CD14-positive monocyte (primary cell): ENCODE data around the gene SCNN1B. TPM values are rescaled to one million over a fixed set of nuclear protein-coding genes. Genes with fewer than 3 reads are reported as not detected.

Experiments
- DNase-seq, 3 donors: peaks; one replicate each; pipeline ENCODE4 v3.0.0-alpha.2; 2011 to 2022
- H2AFZ ChIP-seq: 2 replicates; pipeline ENCODE4 v1.6.0; 2012; ENCODE audit warnings: mild to moderate bottlenecking, low read depth, low read length, inconsistent platforms; ENCODE audit not compliant: insufficient read depth, poor library complexity, severe bottlenecking
- H3K27ac ChIP-seq, 2 donors: 1 replicate in 1 of 2; 2 replicates in 1 of 2; pipeline ENCODE4 v1.5.1; 2012 to 2013; ENCODE audit warnings: low read length in 2 of 2, control low read depth in 1 of 2, inconsistent platforms in 1 of 2, low read depth in 1 of 2, mild to moderate bottlenecking in 1 of 2
- H3K27me3 ChIP-seq, 2 donors: one replicate each; pipeline versions ENCODE4 v1.6.0 to v1.6.1; 2011 to 2013; ENCODE audit warnings: low read length in 2 of 2; ENCODE audit not compliant: control insufficient read depth in 2 of 2, insufficient read depth in 2 of 2
- H3K36me3 ChIP-seq, 2 donors: replicated peaks in 1 of 2; 1 replicate in 1 of 2; 2 replicates in 1 of 2; pipeline versions ENCODE4 v1.5.1 to v1.6.1; 2012 to 2013; ENCODE audit warnings: low read length in 2 of 2, control low read depth in 1 of 2, inconsistent platforms in 1 of 2, mild to moderate bottlenecking in 1 of 2; ENCODE audit not compliant: insufficient read depth in 2 of 2, control insufficient read depth in 1 of 2
- H3K4me1 ChIP-seq, 2 donors: 1 replicate in 1 of 2; 2 replicates in 1 of 2; pipeline versions ENCODE4 v1.5.1 to v1.6.1; 2012 to 2013; ENCODE audit warnings: low read length in 2 of 2, control low read depth in 1 of 2, inconsistent platforms in 1 of 2, mild to moderate bottlenecking in 1 of 2, moderate library complexity in 1 of 2; ENCODE audit not compliant: insufficient read depth in 2 of 2, control insufficient read depth in 1 of 2
- H3K4me2 ChIP-seq: replicated peaks from 2 replicates; pipeline ENCODE3; 2012; ENCODE audit warnings: low read length, moderate library complexity, mild to moderate bottlenecking; ENCODE audit not compliant: poor library complexity, severe bottlenecking; ENCODE audit errors: extremely low read depth
- H3K4me3 ChIP-seq, 3 experiments: fragments of 200-600 bp in 1 of 3; sonication (generic) in 1 of 3; replicated peaks in 1 of 3; 1 replicate in 2 of 3; 2 replicates in 1 of 3; pipeline ENCODE4 v1.5.1; 2011 to 2013; ENCODE audit warnings: low read length in 3 of 3, mild to moderate bottlenecking in 3 of 3, control low read depth in 2 of 3, low read depth in 2 of 3, inconsistent platforms in 1 of 3, moderate library complexity in 1 of 3
- H3K79me2 ChIP-seq: 2 replicates; pipeline ENCODE4 v1.6.0; 2012; ENCODE audit warnings: mild to moderate bottlenecking, control low read depth, inconsistent platforms, low read length, moderate library complexity; ENCODE audit not compliant: insufficient read depth
- H3K9ac ChIP-seq: 2 replicates; pipeline ENCODE4 v1.6.0; 2017; ENCODE audit warnings: low read length, mild to moderate bottlenecking; ENCODE audit not compliant: insufficient read depth, poor library complexity, severe bottlenecking
- H3K9me3 ChIP-seq, 2 donors: replicated peaks in 1 of 2; 1 replicate in 1 of 2; 2 replicates in 1 of 2; pipeline versions ENCODE4 v1.5.1 to v1.6.1; 2012 to 2013; ENCODE audit warnings: low read length in 2 of 2, control low read depth in 1 of 2; ENCODE audit not compliant: control insufficient read depth in 1 of 2, insufficient read depth in 1 of 2
- H4K20me1 ChIP-seq: 2 replicates; pipeline ENCODE4 v1.6.0; 2012; ENCODE audit warnings: mild to moderate bottlenecking, low read length, control low read depth, moderate library complexity; ENCODE audit not compliant: insufficient read depth
- H3K27ac Mint-ChIP-seq, 7 donors: one replicate each; pipeline ENCODE4 v1.8.0; 2020; ENCODE audit warnings: mild to moderate bottlenecking in 7 of 7, mixed read lengths in 7 of 7, moderate library complexity in 6 of 7, inconsistent platforms in 2 of 7
- H3K27me3 Mint-ChIP-seq, 3 donors: one replicate each; pipeline ENCODE4 v1.8.0; 2021 to 2022; ENCODE audit warnings: low read depth in 3 of 3, mild to moderate bottlenecking in 3 of 3, mixed read lengths in 3 of 3, moderate library complexity in 3 of 3, inconsistent platforms in 1 of 3
- H3K36me3 Mint-ChIP-seq, 2 donors: one replicate each; pipeline ENCODE4 v1.8.0; 2020; ENCODE audit warnings: mixed read lengths in 2 of 2, inconsistent platforms in 1 of 2, mild to moderate bottlenecking in 1 of 2
- H3K4me1 Mint-ChIP-seq: one replicate; pipeline ENCODE4 v1.8.0; 2020; ENCODE audit warnings: mild to moderate bottlenecking, mixed read lengths
- H3K4me3 Mint-ChIP-seq, 2 donors: one replicate each; pipeline ENCODE4 v1.8.0; 2020; ENCODE audit warnings: mild to moderate bottlenecking in 2 of 2, mixed read lengths in 2 of 2, moderate library complexity in 1 of 2
- H3K9me3 Mint-ChIP-seq, 7 donors: one replicate each; pipeline ENCODE4 v1.8.0; 2020 to 2022; ENCODE audit warnings: mixed read lengths in 7 of 7, mild to moderate bottlenecking in 6 of 7, moderate library complexity in 6 of 7, inconsistent platforms in 2 of 7
- WGBS: methylation state at CpG from one replicate; pipeline ENCODE4 v1.1.5; 2013; ENCODE audit warnings: missing lambda C conversion rate; ENCODE audit not compliant: insufficient coverage; 5-methylcytosine and 5-hydroxymethylcytosine counted together
- intact Hi-C, 2 donors: fragments of 100-400 bp; cut with micrococcal nuclease; formaldehyde crosslinking; loops; one replicate each; pipeline versions ENCODE4 v1.15.0 to v1.15.1; 2023
- polyA plus RNA-seq, 3 donors: library from polyadenylated mRNA; depleted of rRNA in 1 of 3; unstranded in 2 of 3; stranded (reverse) in 1 of 3; fragments of 300-500 nt in 2 of 3; fragments of >200 nt in 1 of 3; fragmentation: Illumina TruSeq in 2 of 3; gene quantifications; 1 replicate in 2 of 3; 2 replicates in 1 of 3; pipeline ENCODE4 v1.2.3, GENCODE V29; 2012 to 2021
- TF ChIP-seq, protein P1 (sequence below): fragments of 200-600 bp; IDR thresholded peaks from one replicate; pipeline ENCODE4 v1.8.0; 2022; ENCODE audit warnings: antibody characterized with exemption, mild to moderate bottlenecking

The SCNN1B gene
- polyA plus RNA-seq, 3 donors: not detected

- TF ChIP-seq, protein P1, sequence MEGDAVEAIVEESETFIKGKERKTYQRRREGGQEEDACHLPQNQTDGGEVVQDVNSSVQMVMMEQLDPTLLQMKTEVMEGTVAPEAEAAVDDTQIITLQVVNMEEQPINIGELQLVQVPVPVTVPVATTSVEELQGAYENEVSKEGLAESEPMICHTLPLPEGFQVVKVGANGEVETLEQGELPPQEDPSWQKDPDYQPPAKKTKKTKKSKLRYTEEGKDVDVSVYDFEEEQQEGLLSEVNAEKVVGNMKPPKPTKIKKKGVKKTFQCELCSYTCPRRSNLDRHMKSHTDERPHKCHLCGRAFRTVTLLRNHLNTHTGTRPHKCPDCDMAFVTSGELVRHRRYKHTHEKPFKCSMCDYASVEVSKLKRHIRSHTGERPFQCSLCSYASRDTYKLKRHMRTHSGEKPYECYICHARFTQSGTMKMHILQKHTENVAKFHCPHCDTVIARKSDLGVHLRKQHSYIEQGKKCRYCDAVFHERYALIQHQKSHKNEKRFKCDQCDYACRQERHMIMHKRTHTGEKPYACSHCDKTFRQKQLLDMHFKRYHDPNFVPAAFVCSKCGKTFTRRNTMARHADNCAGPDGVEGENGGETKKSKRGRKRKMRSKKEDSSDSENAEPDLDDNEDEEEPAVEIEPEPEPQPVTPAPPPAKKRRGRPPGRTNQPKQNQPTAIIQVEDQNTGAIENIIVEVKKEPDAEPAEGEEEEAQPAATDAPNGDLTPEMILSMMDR: no peak
- intact Hi-C loops: no loop called here
- Histone ChIP-seq H2AFZ (no peak overlapping the region), H3K36me3 (no peaks in the 10 kb centered on the region), H3K9ac (no peak overlapping the region), H3K4me1 (no peaks in the 10 kb centered on the region), H3K27me3 (no peaks in the 10 kb centered on the region), H3K27ac (no peak overlapping the region), H3K79me2 (no peaks in the 10 kb centered on the region), H3K4me3 (no peak overlapping the region), H4K20me1 (no peaks in the 10 kb centered on the region), H3K4me2 (no peak overlapping the region), H3K9me3 (no peaks in the 10 kb centered on the region)
- H3K27me3 Mint-ChIP-seq: peaks cover 4 to 12% (median 9%) of the 10 kb centered on the region in 3 donors
- no peak for DNase-seq
- H3K27ac Mint-ChIP-seq: no peak overlapping the region
- no peaks in the 10 kb centered on the region for H3K36me3 Mint-ChIP-seq
- H3K4me1 Mint-ChIP-seq: no peaks in the 10 kb centered on the region
- H3K4me3 Mint-ChIP-seq: no peak overlapping the region
- peaks cover 0 to 5% (median 3%) of the 10 kb centered on the region in 7 donors for H3K9me3 Mint-ChIP-seq
- 78% methylated on average over 1 of the region's 3 CpGs for WGBS
These were observed 45.7 kb upstream of the SCNN1B start for GRCh38 chr16:23256440-23256839.

GRCh38 chr16:23257682-23258081, 44.4 kb upstream of the SCNN1B start:
- no peaks in the 10 kb centered on the region for H3K4me1 Mint-ChIP-seq
- peaks cover 4 to 12% (median 9%) of the 10 kb centered on the region in 3 donors for H3K27me3 Mint-ChIP-seq
- intact Hi-C loops: no loop called here
- Histone ChIP-seq H3K4me1 (no peaks in the 10 kb centered on the region), H3K4me2 (no peak overlapping the region), H3K27ac (no peak overlapping the region), H3K27me3 (no peaks in the 10 kb centered on the region), H3K9me3 (no peaks in the 10 kb centered on the region), H3K79me2 (no peaks in the 10 kb centered on the region), H4K20me1 (no peaks in the 10 kb centered on the region), H3K4me3 (no peak overlapping the region), H3K36me3 (no peaks in the 10 kb centered on the region), H3K9ac (no peak overlapping the region), H2AFZ (no peak overlapping the region)
- TF ChIP-seq, protein P1: no peak
- no peak for DNase-seq
- peaks cover 0 to 7% (median 3%) of the 10 kb centered on the region in 7 donors for H3K9me3 Mint-ChIP-seq
- H3K4me3 Mint-ChIP-seq: no peak overlapping the region
- no peak overlapping the region for H3K27ac Mint-ChIP-seq
- WGBS: 100% methylated on average over 1 of the region's 1 CpG
- H3K36me3 Mint-ChIP-seq: no peaks in the 10 kb centered on the region
